ENCODE results near the gene DNLZ. TPM values are rescaled to one million over a fixed set of nuclear protein-coding genes. Genes with fewer than 3 reads are reported as not detected.
A peak's percentile ranks its signal among the peaks of the same experiment; 100 is the strongest.

Gene DNLZ
- total and polyA plus RNA-seq, 4 donors = 12.4 to 18.1 (median 14.9) TPM

- ATAC-seq (ENCODE audit: low FRiP score) = no peak
- Histone ChIP-seq H3K9me3 (ENCODE audit: control insufficient read depth, low read length) (no peaks in the 10 kb centered on the region), H3K4me3 (ENCODE audit: low read length in 2 of 2) (no peak overlapping the region), H3K27me3 (ENCODE audit: control insufficient read depth in 1 of 2, insufficient read depth in 2 of 2, low read length in 1 of 2) (no peaks in the 10 kb centered on the region), H3K4me1 (ENCODE audit: control insufficient read depth in 1 of 2, insufficient read depth in 2 of 2, low read length in 2 of 2) (no peaks in the 10 kb centered on the region), H3K36me3 (ENCODE audit: control insufficient read depth in 1 of 2, insufficient read depth in 2 of 2, low read length in 1 of 2) (no peaks in the 10 kb centered on the region), H3K27ac (ENCODE audit: low read depth in 1 of 2, low read length in 2 of 2) (no peak overlapping the region)
- 90 to 94% methylated on average over 14 of the region's 14 CpGs for WGBS, 2 donors
- intact Hi-C loops (cut with DNase I) = no loop called here
- no peak for DNase-seq
Measured at GRCh38 chr9:136374183-136374575, 10.6 kb upstream of the DNLZ start.

- H3K4me3 ChIP-seq (ENCODE audit: low read length in 2 of 2) = no peak within 1 kb of the TSS
- 63 to 66% methylated on average over 27 of the region's 27 CpGs for WGBS, 2 donors
- H3K27ac ChIP-seq (ENCODE audit: low read depth in 1 of 2, low read length in 2 of 2) = no peak within 1 kb of the TSS
- ATAC-seq (ENCODE audit: low FRiP score) (peak; percentile 13), DNase-seq (peak in 1 of 2 donors; percentile 80)
- H3K27me3 ChIP-seq (ENCODE audit: control insufficient read depth in 1 of 2, insufficient read depth in 2 of 2, low read length in 1 of 2) = no peaks in the 10 kb centered on the region
- no peaks in the 10 kb centered on the region for H3K4me1 ChIP-seq (ENCODE audit: control insufficient read depth in 1 of 2, insufficient read depth in 2 of 2, low read length in 2 of 2)
- intact Hi-C loops (cut with DNase I) = no loop called here
- H3K36me3 ChIP-seq (ENCODE audit: control insufficient read depth in 1 of 2, insufficient read depth in 2 of 2, low read length in 1 of 2) = no peaks in the 10 kb centered on the region
- no peaks in the 10 kb centered on the region for H3K9me3 ChIP-seq (ENCODE audit: control insufficient read depth, low read length)
Measured at GRCh38 chr9:136373300-136374182, 10.0 kb upstream of the DNLZ start, which contains the start of gene CARD9. Gene CARD9, minus strand, starts transcription at chr9:136373669. Its CDS starts 1,591 bp downstream, at chr9:136372078.

- WGBS, 2 donors = 15 to 21% methylated on average over 21 of the region's 21 CpGs
- ATAC-seq (ENCODE audit: low FRiP score) (peak; percentile 44), DNase-seq (peak in 1 of 2 donors; percentile 89)
- intact Hi-C loops (cut with DNase I) = no loop called here
- no peaks in the 10 kb centered on the region for H3K9me3 ChIP-seq (ENCODE audit: control insufficient read depth, low read length)
- no peak overlapping the region for H3K27ac ChIP-seq (ENCODE audit: low read depth in 1 of 2, low read length in 2 of 2)
- no peaks in the 10 kb centered on the region for H3K27me3 ChIP-seq (ENCODE audit: control insufficient read depth in 1 of 2, insufficient read depth in 2 of 2, low read length in 1 of 2)
- no peaks in the 10 kb centered on the region for H3K4me1 ChIP-seq (ENCODE audit: control insufficient read depth in 1 of 2, insufficient read depth in 2 of 2, low read length in 2 of 2)
- H3K4me3 ChIP-seq (ENCODE audit: low read length in 2 of 2) = no peak overlapping the region
- H3K36me3 ChIP-seq (ENCODE audit: control insufficient read depth in 1 of 2, insufficient read depth in 2 of 2, low read length in 1 of 2) = no peaks in the 10 kb centered on the region
Measured at GRCh38 chr9:136372561-136373299, 9.2 kb upstream of the DNLZ start.

- Histone ChIP-seq H3K4me3 (ENCODE audit: low read length in 2 of 2) (no peak overlapping the region), H3K9me3 (ENCODE audit: control insufficient read depth, low read length) (no peaks in the 10 kb centered on the region), H3K27ac (ENCODE audit: low read depth in 1 of 2, low read length in 2 of 2) (no peak overlapping the region), H3K36me3 (ENCODE audit: control insufficient read depth in 1 of 2, insufficient read depth in 2 of 2, low read length in 1 of 2) (no peaks in the 10 kb centered on the region), H3K4me1 (ENCODE audit: control insufficient read depth in 1 of 2, insufficient read depth in 2 of 2, low read length in 2 of 2) (no peaks in the 10 kb centered on the region), H3K27me3 (ENCODE audit: control insufficient read depth in 1 of 2, insufficient read depth in 2 of 2, low read length in 1 of 2) (no peaks in the 10 kb centered on the region)
- DNase-seq = no peak
- intact Hi-C loops (cut with DNase I) = no loop called here
- 86 to 88% methylated on average over 20 to 21 of the region's 21 CpGs for WGBS, 2 donors
- ATAC-seq (ENCODE audit: low FRiP score) = no peak
Measured at GRCh38 chr9:136372006-136372405, 8.5 kb upstream of the DNLZ start.

- Histone ChIP-seq H3K36me3 (ENCODE audit: control insufficient read depth in 1 of 2, insufficient read depth in 2 of 2, low read length in 1 of 2) (no peaks in the 10 kb centered on the region), H3K4me1 (ENCODE audit: control insufficient read depth in 1 of 2, insufficient read depth in 2 of 2, low read length in 2 of 2) (no peaks in the 10 kb centered on the region), H3K9me3 (ENCODE audit: control insufficient read depth, low read length) (no peaks in the 10 kb centered on the region), H3K27ac (ENCODE audit: low read depth in 1 of 2, low read length in 2 of 2) (no peak overlapping the region), H3K4me3 (ENCODE audit: low read length in 2 of 2) (no peak overlapping the region), H3K27me3 (ENCODE audit: control insufficient read depth in 1 of 2, insufficient read depth in 2 of 2, low read length in 1 of 2) (no peaks in the 10 kb centered on the region)
- ATAC-seq (ENCODE audit: low FRiP score) (no peak), DNase-seq (no peak)
- intact Hi-C loops (cut with DNase I) = no loop called here
- 92% methylated on average over 13 of the region's 13 CpGs for WGBS, 2 donors
Measured at GRCh38 chr9:136371533-136371880, 8.0 kb upstream of the DNLZ start.

- intact Hi-C loops (cut with DNase I) = no loop called here
Measured at GRCh38 chr9:136370687-136371532, 7.4 kb upstream of the DNLZ start.

GRCh38 chr9:136370037-136370436 lies 6.5 kb upstream of the DNLZ start:
- H3K27ac ChIP-seq (ENCODE audit: low read depth in 1 of 2, low read length in 2 of 2) = no peak overlapping the region
- H3K36me3 ChIP-seq (ENCODE audit: control insufficient read depth in 1 of 2, insufficient read depth in 2 of 2, low read length in 1 of 2) = no peaks in the 10 kb centered on the region
- H3K9me3 ChIP-seq (ENCODE audit: control insufficient read depth, low read length) = no peaks in the 10 kb centered on the region
- H3K4me3 ChIP-seq (ENCODE audit: low read length in 2 of 2) = no peak overlapping the region
- no peaks in the 10 kb centered on the region for H3K4me1 ChIP-seq (ENCODE audit: control insufficient read depth in 1 of 2, insufficient read depth in 2 of 2, low read length in 2 of 2)
- H3K27me3 ChIP-seq (ENCODE audit: control insufficient read depth in 1 of 2, insufficient read depth in 2 of 2, low read length in 1 of 2) = no peaks in the 10 kb centered on the region
- DNase-seq (no peak), ATAC-seq (ENCODE audit: low FRiP score) (no peak)
- WGBS, 2 donors = 94 to 95% methylated on average over 17 to 19 of the region's 19 CpGs
- intact Hi-C loops (cut with DNase I) = no loop called here

More at GRCh38 chr9:136370687-136371532, 7.4 kb upstream of the DNLZ start:
- H3K36me3 ChIP-seq (ENCODE audit: control insufficient read depth in 1 of 2, insufficient read depth in 2 of 2, low read length in 1 of 2) = no peaks in the 10 kb centered on the region
- no peaks in the 10 kb centered on the region for H3K27me3 ChIP-seq (ENCODE audit: control insufficient read depth in 1 of 2, insufficient read depth in 2 of 2, low read length in 1 of 2)
- no peaks in the 10 kb centered on the region for H3K9me3 ChIP-seq (ENCODE audit: control insufficient read depth, low read length)
- no peak for ATAC-seq (ENCODE audit: low FRiP score)
- no peak overlapping the region for H3K4me3 ChIP-seq (ENCODE audit: low read length in 2 of 2)
- H3K27ac ChIP-seq (ENCODE audit: low read depth in 1 of 2, low read length in 2 of 2) = no peak overlapping the region
- H3K4me1 ChIP-seq (ENCODE audit: control insufficient read depth in 1 of 2, insufficient read depth in 2 of 2, low read length in 2 of 2) = no peaks in the 10 kb centered on the region
- 90 to 94% methylated on average over 53 to 54 of the region's 54 CpGs for WGBS, 2 donors
- DNase-seq = no peak

- ATAC-seq (ENCODE audit: low FRiP score) (no peak), DNase-seq (no peak)
- Histone ChIP-seq H3K27me3 (ENCODE audit: control insufficient read depth in 1 of 2, insufficient read depth in 2 of 2, low read length in 1 of 2) (no peaks in the 10 kb centered on the region), H3K4me1 (ENCODE audit: control insufficient read depth in 1 of 2, insufficient read depth in 2 of 2, low read length in 2 of 2) (no peaks in the 10 kb centered on the region), H3K36me3 (ENCODE audit: control insufficient read depth in 1 of 2, insufficient read depth in 2 of 2, low read length in 1 of 2) (no peaks in the 10 kb centered on the region), H3K27ac (ENCODE audit: low read depth in 1 of 2, low read length in 2 of 2) (no peak overlapping the region), H3K4me3 (ENCODE audit: low read length in 2 of 2) (no peak overlapping the region), H3K9me3 (ENCODE audit: control insufficient read depth, low read length) (no peaks in the 10 kb centered on the region)
- WGBS, 2 donors = 64 to 73% methylated on average over 15 to 18 of the region's 18 CpGs
- intact Hi-C loops (cut with DNase I) = no loop called here
Measured at GRCh38 chr9:136368190-136368589, 4.6 kb upstream of the DNLZ start.

All from aorta (tissue), 5 donors.